GM10248 (cell line): Measurements from ENCODE around the gene SUGP1.

ENCODE experiments used
- CTCF ChIA-PET: fragments of 300-600 bp; sonication (Branson Sonifier 250); formaldehyde crosslinking; extraction: SDS; loops from one replicate; lab custom pipeline; 2021; ENCODE audit warnings: antibody characterized with exemption; lab: Yijun Ruan, JAX
- POLR2A ChIA-PET: fragments of 350-650 bp; sonication (Branson Sonifier 250); formaldehyde crosslinking; extraction: SDS; loops from one replicate; lab custom pipeline; 2020; ENCODE audit warnings: antibody characterized with exemption; lab: Yijun Ruan, JAX
- DNase-seq: peaks from one replicate; pipeline ENCODE4 v3.0.0; 2012; ENCODE audit errors: extremely low spot score
- TF ChIP-seq, protein P1 (sequence below): IDR thresholded peaks from 2 replicates; pipeline ENCODE4 v1.5.1; 2012; ENCODE audit warnings: mild to moderate bottlenecking, low read depth; ENCODE audit errors: extremely low read depth, missing control alignments, control extremely low read depth

SUGP1 gene

DNA sequence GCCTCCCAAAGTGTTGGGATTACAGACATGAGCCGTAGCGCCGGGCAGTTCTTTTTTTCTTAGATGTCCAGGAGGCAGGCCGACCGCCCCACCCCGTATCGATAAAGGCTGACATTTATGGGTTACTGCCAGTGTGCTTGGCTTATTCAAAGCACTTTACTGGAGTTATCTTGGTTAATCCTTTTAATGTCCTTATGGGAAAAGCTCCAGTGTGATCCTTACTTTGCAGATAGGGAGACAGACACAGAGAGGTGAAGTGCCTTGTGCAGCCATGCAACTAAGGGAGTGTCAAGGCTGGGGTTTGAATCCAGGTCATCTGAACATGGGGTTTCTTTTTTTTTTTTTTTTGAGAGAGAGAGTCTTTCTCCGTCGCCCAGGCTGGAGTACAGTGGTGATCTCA, 89.3 kb downstream of the SUGP1 start:
- ChIA-PET POLR2A (no interaction called here), CTCF (interaction anchor here (1.2 kb wide), 1 partner anchor 10 kb away, joined by 3 read pairs; no protein-coding TSS in a partner anchor)
- TF ChIP-seq, protein P1, sequence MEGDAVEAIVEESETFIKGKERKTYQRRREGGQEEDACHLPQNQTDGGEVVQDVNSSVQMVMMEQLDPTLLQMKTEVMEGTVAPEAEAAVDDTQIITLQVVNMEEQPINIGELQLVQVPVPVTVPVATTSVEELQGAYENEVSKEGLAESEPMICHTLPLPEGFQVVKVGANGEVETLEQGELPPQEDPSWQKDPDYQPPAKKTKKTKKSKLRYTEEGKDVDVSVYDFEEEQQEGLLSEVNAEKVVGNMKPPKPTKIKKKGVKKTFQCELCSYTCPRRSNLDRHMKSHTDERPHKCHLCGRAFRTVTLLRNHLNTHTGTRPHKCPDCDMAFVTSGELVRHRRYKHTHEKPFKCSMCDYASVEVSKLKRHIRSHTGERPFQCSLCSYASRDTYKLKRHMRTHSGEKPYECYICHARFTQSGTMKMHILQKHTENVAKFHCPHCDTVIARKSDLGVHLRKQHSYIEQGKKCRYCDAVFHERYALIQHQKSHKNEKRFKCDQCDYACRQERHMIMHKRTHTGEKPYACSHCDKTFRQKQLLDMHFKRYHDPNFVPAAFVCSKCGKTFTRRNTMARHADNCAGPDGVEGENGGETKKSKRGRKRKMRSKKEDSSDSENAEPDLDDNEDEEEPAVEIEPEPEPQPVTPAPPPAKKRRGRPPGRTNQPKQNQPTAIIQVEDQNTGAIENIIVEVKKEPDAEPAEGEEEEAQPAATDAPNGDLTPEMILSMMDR, result no peak
- no peak for DNase-seq

DNA sequence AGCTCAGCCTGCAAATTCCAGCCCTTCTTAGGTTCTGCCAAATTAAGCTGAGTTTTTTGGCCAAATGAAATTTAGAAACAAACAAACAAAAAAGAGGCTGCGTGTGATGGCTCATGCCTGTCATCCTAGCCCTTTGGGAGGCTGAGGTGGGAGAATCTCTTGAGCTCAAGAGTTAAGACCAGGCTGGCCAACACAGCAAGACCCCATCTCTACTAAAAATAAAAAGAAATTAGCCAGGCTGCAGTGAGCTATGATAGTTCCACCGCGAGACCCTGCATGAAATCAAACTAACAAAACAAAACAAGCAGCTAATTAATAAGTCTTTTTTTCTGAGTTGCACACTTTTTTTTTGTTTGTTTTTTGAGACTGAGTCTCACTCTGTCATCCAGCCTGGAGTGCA, 90.6 kb downstream of the SUGP1 start:
- TF ChIP-seq, protein P1, result no peak
- ChIA-PET CTCF (interaction anchor here (0.9 to 1.3 kb wide), 2 partner anchors 29 to 84 kb away, joined by 3 read pairs; no protein-coding TSS in a partner anchor), POLR2A (no interaction called here)
- DNase-seq, result no peak

DNA sequence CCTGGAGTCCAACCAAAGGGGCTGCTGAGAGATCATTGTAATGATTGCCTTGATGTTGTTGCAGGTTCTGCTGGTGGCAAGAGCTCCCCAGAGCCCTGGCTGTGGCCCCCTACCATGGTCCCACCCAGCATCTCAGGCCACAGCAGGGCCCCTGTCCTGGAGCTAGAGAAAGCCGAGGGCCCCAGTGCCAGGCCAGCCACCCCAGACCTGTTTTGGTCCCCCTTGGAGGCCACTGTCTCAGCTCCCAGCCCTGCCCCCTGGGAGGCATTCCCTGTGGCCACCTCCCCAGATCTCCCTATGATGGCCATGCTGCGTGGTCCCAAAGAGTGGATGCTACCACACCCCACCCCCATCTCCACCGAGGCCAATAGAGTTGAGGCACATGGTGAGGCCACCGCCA, 93.1 kb downstream of the SUGP1 start:
- ChIA-PET CTCF (interaction anchor here (1.2 to 1.4 kb wide), 2 partner anchors 19 to 44 kb away, joined by 3 read pairs; no protein-coding TSS in a partner anchor), POLR2A (no interaction called here)
- TF ChIP-seq, protein P1, result no peak
- DNase-seq, result no peak

DNA sequence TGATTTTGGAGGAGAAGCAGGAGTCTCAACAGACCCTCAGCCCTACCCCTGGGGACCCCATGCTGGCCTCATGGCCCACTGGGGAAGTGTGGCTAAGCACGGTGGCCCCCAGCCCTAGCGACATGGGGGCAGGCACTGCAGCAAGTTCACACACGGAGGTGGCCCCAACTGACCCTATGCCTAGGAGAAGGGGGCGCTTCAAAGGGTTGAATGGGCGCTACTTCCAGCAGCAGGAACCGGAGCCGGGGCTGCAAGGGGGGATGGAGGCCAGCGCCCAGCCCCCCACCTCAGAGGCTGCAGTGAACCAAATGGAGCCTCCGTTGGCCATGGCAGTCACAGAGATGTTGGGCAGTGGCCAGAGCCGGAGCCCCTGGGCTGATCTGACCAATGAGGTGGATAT, 93.6 kb downstream of the SUGP1 start:
- TF ChIP-seq, protein P1, result no peak
- ChIA-PET POLR2A (no interaction called here), CTCF (interaction anchor here (1.2 to 2.6 kb wide), 3 partner anchors 12 to 44 kb away, joined by 3 to 12 read pairs (median 3); no protein-coding TSS in a partner anchor)
- no peak for DNase-seq

DNA sequence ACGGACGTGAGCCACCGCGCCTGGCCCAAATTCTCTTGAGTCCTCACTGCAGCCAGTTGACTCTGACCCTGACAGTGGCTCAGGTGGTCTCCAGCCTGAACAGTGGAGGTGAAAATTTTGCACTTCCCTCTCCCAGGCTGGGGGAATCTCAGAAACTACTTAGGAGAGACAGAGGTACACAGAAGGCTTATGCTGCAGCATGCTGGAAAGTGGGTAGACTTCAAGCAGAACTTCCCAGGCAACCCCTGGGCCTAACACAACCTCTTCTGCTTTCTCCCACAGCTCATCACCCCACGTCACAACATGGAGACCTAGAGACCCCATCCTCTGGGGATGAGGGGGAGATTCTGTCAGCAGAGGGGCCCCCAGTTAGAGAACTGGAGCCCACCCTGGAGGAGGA, 94.1 kb downstream of the SUGP1 start:
- no peak for DNase-seq
- ChIA-PET POLR2A (no interaction called here), CTCF (interaction anchor here (1.2 to 2.8 kb wide), 4 partner anchors 8 to 172 kb away, joined by 3 to 20 read pairs (median 8); no protein-coding TSS in a partner anchor)
- TF ChIP-seq, protein P1, result no peak
